LNCaP clone FGC (cell line): Measurements from ENCODE around the gene GLCE.

Experiments used
- DNase-seq: peaks from one replicate; pipeline ENCODE4 v3.0.0-alpha.2; 2011; ENCODE audit warnings: low read depth
- H3K4me3 ChIP-seq: 2 replicates; pipeline ENCODE4 v1.5.1; 2011; ENCODE audit warnings: mild to moderate bottlenecking, low read depth, low read length, control low read depth
- CTCF ChIP-seq: IDR thresholded peaks from 2 replicates; pipeline ENCODE4 v1.5.1; 2012; ENCODE audit warnings: mild to moderate bottlenecking; ENCODE audit not compliant: control insufficient read depth, insufficient read depth; ENCODE audit errors: extremely low read depth

Gene GLCE

GRCh38 chr15:69317392-69317841 is 157.0 kb downstream of the GLCE start:
- no peak for TF ChIP-seq CTCF
- no peak overlapping the region for H3K4me3 ChIP-seq
- no peak for DNase-seq

GRCh38 chr15:69318033-69318432 is 157.6 kb downstream of the GLCE start:
- H3K4me3 ChIP-seq = no peak overlapping the region
- DNase-seq = no peak
- no peak for TF ChIP-seq CTCF

GRCh38 chr15:69319384-69320375 is 159.2 kb downstream of the GLCE start:
- H3K4me3 ChIP-seq = no peak overlapping the region
- no peak for DNase-seq
- no peak for TF ChIP-seq CTCF

- TF ChIP-seq CTCF = no peak
- H3K4me3 ChIP-seq = no peak overlapping the region
- no peak for DNase-seq
Observed at GRCh38 chr15:69320977-69321554, 160.6 kb downstream of the GLCE start.
